Measurements from ENCODE around the gene FAM221B. TPM values are rescaled to one million over a fixed set of nuclear protein-coding genes. Genes with fewer than 3 reads are reported as not detected.
A peak's percentile ranks its signal among the peaks of the same experiment; 100 is the strongest.

Gene FAM221B
- total and polyA plus RNA-seq, 2 of the 4 experiments (the other 2 are of a cell fraction), result not detected

- H3K36me3 ChIP-seq (ENCODE audit: control insufficient read depth, insufficient read depth, low read length), result peaks cover 14% of the 10 kb centered on the region
- dilution Hi-C loops (cut with HindIII; ENCODE audit: low sequenced_read_pairs, unreplicated experiment) (no loop called here), in situ Hi-C loops (cut with MboI; ENCODE audit: low sequenced_read_pairs) (no loop called here), intact Hi-C loops (cut with micrococcal nuclease) (loop anchor here (2.0 to 10.0 kb wide), 2 partner anchors 21 to 157 kb away; partner anchors contain the start of genes CCDC107, NPR2, RMRP and SIT1)
- peak within 1 kb of the TSS; percentile 35; the same call in 1 of the 2 replicates for H2AK5ac ChIP-seq (ENCODE audit: low read depth, low read length)
- peak within 1 kb of the TSS; percentile 60; the same call in 1 of the 2 replicates for H3K18ac ChIP-seq (ENCODE audit: low read depth, low read length)
- peaks cover 10 to 21% of the 10 kb centered on the region in 2 experiments; a peak in 3 of 4 replicates for H3K79me1 ChIP-seq (ENCODE audit: low read depth in 1 of 2, low read length in 2 of 2)
- WGBS, 2 experiments (ENCODE audit: extremely low coverage in 2 of 2, insufficient read length in 1 of 2), result 2% methylated on average over 10 of the region's 28 CpGs; no CpG with 5 or more reads in 1 of the 2 experiments
- peak within 1 kb of the TSS; percentile 83 for H4K5ac ChIP-seq (ENCODE audit: low read depth, low read length)
- peak within 1 kb of the TSS; percentile 97 to 100 for H4K8ac ChIP-seq (ENCODE audit: low read depth in 2 of 2, low read length in 2 of 2)
- H2AFZ ChIP-seq (replicated peaks; ENCODE audit: low read length, poor library complexity), result peak within 1 kb of the TSS; percentile 91
- H3K27ac ChIP-seq (ENCODE audit: insufficient read depth, low read length), result peak within 1 kb of the TSS; percentile 24
- no peaks in the 10 kb centered on the region for H3K27me3 ChIP-seq (ENCODE audit: control insufficient read depth, insufficient read depth, low read length)
- peak within 1 kb of the TSS; percentile 85 for H3K14ac ChIP-seq (replicated peaks; ENCODE audit: low read depth, low read length)
- no peaks in the 10 kb centered on the region; the same call in 1 of the 2 replicates for H3K4me1 ChIP-seq (ENCODE audit: control insufficient read depth, insufficient read depth, low read length)
- BruUV-seq (replicated peaks), result no TSS peak
- peak within 1 kb of the TSS; percentile 59; the same call in 1 of the 2 replicates for H3K23ac ChIP-seq (ENCODE audit: low read depth, low read length)
- peaks cover 5% of the 10 kb centered on the region for H4K20me1 ChIP-seq (ENCODE audit: insufficient read depth, low read length)
- peak within 1 kb of the TSS; percentile 10 for H2AK9ac ChIP-seq (replicated peaks; ENCODE audit: low read depth, low read length, poor library complexity)
- ChIA-PET POLR2A (ENCODE audit: unreplicated experiment) (interaction anchor here (0.6 to 0.9 kb wide), 2 partner anchors 15 to 17 kb away, joined by 3 to 4 read pairs; no protein-coding TSS in a partner anchor), CTCF (interaction anchor here (0.8 to 1.3 kb wide), 4 partner anchors 14 to 134 kb away, joined by 3 to 4 read pairs (median 4); no protein-coding TSS in a partner anchor)
- peak within 1 kb of the TSS; percentile 39; the same call in 1 of the 2 replicates for H3K9ac ChIP-seq (ENCODE audit: low read depth, low read length)
- peak within 1 kb of the TSS; percentile 49; the same call in 1 of the 2 replicates for H2BK120ac ChIP-seq (ENCODE audit: low read depth, low read length)
- H3K4ac ChIP-seq (ENCODE audit: low read depth, low read length), result peak within 1 kb of the TSS; percentile 75
- peak within 1 kb of the TSS; percentile 60 for H3K4me3 ChIP-seq (ENCODE audit: insufficient read depth, low read depth, low read length)
- no peak within 1 kb of the TSS for H2BK20ac ChIP-seq (ENCODE audit: low read depth, low read length)
- peak within 1 kb of the TSS; percentile 61; the same call in 1 of the 2 replicates for H3K56ac ChIP-seq (ENCODE audit: extremely low read depth, insufficient read depth, low read length)
- H2BK5ac ChIP-seq (ENCODE audit: low read depth, low read length, poor library complexity, severe bottlenecking), result peak within 1 kb of the TSS; percentile 44
- DNase-seq (peak; percentile 96), ATAC-seq (ENCODE audit: low read depth) (peak; percentile 70)
- peaks cover 6% of the 10 kb centered on the region; the same call in 1 of the 2 replicates for H3K9me1 ChIP-seq (ENCODE audit: insufficient read depth, low read length)
- TF ChIP-seq MAFK (IDR thresholded peaks at IDR 0.05; ENCODE audit: low read depth, low read length), result no peak
- no peak for TF ChIP-seq BHLHE40 (IDR thresholded peaks at IDR 0.05; ENCODE audit: low read depth, low read length)
- TF ChIP-seq USF2 (IDR thresholded peaks at IDR 0.05; ENCODE audit: low read depth, low read length), result peak; percentile 34
- no peak for TF ChIP-seq NFE2L2 (IDR thresholded peaks at IDR 0.05; ENCODE audit: low read depth, low read length)
- peak; percentile 60 for TF ChIP-seq MXI1 (IDR thresholded peaks at IDR 0.05; ENCODE audit: borderline replicate concordance, low read depth, low read length)
- no peak for TF ChIP-seq RCOR1 (IDR thresholded peaks at IDR 0.05; ENCODE audit: insufficient replicate concordance, low read length)
- H3K9me3 ChIP-seq (ENCODE audit: control insufficient read depth, insufficient read depth, low read length), result no peaks in the 10 kb centered on the region
- H3K4me2 ChIP-seq (ENCODE audit: low read depth, low read length), result peak within 1 kb of the TSS; percentile 92
- no peak within 1 kb of the TSS for H2BK15ac ChIP-seq (ENCODE audit: low read depth, low read length)
- H4K91ac ChIP-seq (ENCODE audit: insufficient read depth, low read depth, low read length), result peak within 1 kb of the TSS; percentile 80
These were observed 16.4 kb downstream of the FAM221B start, which contains the start of gene SPAG8 for GRCh38 chr9:35812025-35812602. TSS of gene SPAG8 (minus strand) at chr9:35812262. CDS start at chr9:35812147, 115 bp downstream.
